ENCODE results near the gene GEMIN7. TPM values are rescaled to one million over a fixed set of nuclear protein-coding genes. Genes with fewer than 3 reads are reported as not detected.

GEMIN7 gene
- total and polyA plus RNA-seq, 2 of the 13 experiments (the other 11 are each of a cell fraction or from before 2014, with no cell fraction given), result 24.1 to 30.6 TPM

DNA sequence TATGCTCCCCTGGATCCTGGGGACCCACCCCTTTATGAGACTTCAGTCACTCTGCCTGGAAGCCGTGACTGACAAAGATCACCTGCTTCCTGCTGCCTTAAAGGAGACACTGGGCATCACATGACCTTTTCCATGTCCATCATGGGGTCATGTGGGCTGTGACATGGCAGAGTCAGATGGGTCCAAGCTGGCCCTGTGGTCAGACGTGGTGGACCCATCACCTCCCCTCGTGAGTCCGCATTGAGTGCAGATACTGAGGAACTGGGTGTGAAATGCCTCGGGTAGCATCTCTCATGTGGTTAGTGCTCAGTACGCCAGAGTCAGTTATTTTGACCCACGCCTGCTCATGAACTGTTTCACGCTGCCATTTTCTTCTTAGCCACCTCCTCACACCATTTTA lies 54.6 kb downstream of the GEMIN7 start:
- in situ Hi-C loops (cut with HindIII; ENCODE audit: extremely low pct_ligation_motif_present, low pct_unique_long_range_greater_than_20kb) (no loop called here), intact Hi-C loops (cut with micrococcal nuclease; ENCODE audit: unreplicated experiment) (no loop called here)
- peaks cover 38% of the 10 kb centered on the region for H3K79me2 ChIP-seq (ENCODE audit: insufficient read depth, low read length)
- FAIRE-seq (no peak), ATAC-seq (no peak), DNase-seq (ENCODE audit: low spot score) (no peak)
- no peak overlapping the region for H3K4me3 ChIP-seq (replicated peaks in 1 of 3; ENCODE audit: insufficient read depth in 1 of 3, low read depth in 2 of 3, low read length in 3 of 3)
- no peak overlapping the region for H3K27ac ChIP-seq (ENCODE audit: extremely low read length, insufficient read depth, low read length)
- H3K27me3 ChIP-seq (ENCODE audit: control insufficient read depth in 1 of 2, insufficient read depth in 2 of 2, low read length in 2 of 2), result no peaks in the 10 kb centered on the region
- ChIA-PET POLR2A (no interaction called here), CTCF (ENCODE audit: low intra/inter-chr PET ratio, low total read pairs) (no interaction called here)
- TF ChIP-seq NR2F2 (IDR thresholded peaks at IDR 0.05; ENCODE audit: borderline replicate concordance, low read depth), result no peak
- no peak for TF ChIP-seq MZF1 (CRISPR knock-in tag; IDR thresholded peaks at IDR 0.05; ENCODE audit: borderline replicate concordance)
- TF ChIP-seq HDAC1 (CRISPR knock-in tag; IDR thresholded peaks at IDR 0.05), result no peak
- TF ChIP-seq, protein P1, sequence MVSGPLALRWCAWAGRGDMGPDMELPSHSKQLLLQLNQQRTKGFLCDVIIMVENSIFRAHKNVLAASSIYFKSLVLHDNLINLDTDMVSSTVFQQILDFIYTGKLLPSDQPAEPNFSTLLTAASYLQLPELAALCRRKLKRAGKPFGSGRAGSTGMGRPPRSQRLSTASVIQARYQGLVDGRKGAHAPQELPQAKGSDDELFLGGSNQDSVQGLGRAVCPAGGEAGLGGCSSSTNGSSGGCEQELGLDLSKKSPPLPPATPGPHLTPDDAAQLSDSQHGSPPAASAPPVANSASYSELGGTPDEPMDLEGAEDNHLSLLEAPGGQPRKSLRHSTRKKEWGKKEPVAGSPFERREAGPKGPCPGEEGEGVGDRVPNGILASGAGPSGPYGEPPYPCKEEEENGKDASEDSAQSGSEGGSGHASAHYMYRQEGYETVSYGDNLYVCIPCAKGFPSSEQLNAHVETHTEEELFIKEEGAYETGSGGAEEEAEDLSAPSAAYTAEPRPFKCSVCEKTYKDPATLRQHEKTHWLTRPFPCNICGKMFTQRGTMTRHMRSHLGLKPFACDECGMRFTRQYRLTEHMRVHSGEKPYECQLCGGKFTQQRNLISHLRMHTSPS (CRISPR knock-in tag; IDR thresholded peaks at IDR 0.05; ENCODE audit: low read depth), result no peak
- TF ChIP-seq, protein P2, sequence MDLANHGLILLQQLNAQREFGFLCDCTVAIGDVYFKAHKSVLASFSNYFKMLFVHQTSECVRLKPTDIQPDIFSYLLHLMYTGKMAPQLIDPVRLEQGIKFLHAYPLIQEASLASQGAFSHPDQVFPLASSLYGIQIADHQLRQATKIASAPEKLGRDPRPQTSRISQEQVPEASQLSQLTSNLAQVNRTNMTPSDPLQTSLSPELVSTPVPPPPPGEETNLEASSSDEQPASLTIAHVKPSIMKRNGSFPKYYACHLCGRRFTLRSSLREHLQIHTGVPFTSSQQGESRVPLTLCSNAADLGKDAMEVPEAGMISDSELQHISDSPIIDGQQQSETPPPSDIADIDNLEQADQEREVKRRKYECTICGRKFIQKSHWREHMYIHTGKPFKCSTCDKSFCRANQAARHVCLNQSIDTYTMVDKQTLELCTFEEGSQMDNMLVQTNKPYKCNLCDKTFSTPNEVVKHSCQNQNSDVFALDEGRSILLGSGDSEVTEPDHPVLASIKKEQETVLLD (CRISPR knock-in tag; IDR thresholded peaks at IDR 0.05; ENCODE audit: low read depth), result no peak
- TF ChIP-seq, protein P3, sequence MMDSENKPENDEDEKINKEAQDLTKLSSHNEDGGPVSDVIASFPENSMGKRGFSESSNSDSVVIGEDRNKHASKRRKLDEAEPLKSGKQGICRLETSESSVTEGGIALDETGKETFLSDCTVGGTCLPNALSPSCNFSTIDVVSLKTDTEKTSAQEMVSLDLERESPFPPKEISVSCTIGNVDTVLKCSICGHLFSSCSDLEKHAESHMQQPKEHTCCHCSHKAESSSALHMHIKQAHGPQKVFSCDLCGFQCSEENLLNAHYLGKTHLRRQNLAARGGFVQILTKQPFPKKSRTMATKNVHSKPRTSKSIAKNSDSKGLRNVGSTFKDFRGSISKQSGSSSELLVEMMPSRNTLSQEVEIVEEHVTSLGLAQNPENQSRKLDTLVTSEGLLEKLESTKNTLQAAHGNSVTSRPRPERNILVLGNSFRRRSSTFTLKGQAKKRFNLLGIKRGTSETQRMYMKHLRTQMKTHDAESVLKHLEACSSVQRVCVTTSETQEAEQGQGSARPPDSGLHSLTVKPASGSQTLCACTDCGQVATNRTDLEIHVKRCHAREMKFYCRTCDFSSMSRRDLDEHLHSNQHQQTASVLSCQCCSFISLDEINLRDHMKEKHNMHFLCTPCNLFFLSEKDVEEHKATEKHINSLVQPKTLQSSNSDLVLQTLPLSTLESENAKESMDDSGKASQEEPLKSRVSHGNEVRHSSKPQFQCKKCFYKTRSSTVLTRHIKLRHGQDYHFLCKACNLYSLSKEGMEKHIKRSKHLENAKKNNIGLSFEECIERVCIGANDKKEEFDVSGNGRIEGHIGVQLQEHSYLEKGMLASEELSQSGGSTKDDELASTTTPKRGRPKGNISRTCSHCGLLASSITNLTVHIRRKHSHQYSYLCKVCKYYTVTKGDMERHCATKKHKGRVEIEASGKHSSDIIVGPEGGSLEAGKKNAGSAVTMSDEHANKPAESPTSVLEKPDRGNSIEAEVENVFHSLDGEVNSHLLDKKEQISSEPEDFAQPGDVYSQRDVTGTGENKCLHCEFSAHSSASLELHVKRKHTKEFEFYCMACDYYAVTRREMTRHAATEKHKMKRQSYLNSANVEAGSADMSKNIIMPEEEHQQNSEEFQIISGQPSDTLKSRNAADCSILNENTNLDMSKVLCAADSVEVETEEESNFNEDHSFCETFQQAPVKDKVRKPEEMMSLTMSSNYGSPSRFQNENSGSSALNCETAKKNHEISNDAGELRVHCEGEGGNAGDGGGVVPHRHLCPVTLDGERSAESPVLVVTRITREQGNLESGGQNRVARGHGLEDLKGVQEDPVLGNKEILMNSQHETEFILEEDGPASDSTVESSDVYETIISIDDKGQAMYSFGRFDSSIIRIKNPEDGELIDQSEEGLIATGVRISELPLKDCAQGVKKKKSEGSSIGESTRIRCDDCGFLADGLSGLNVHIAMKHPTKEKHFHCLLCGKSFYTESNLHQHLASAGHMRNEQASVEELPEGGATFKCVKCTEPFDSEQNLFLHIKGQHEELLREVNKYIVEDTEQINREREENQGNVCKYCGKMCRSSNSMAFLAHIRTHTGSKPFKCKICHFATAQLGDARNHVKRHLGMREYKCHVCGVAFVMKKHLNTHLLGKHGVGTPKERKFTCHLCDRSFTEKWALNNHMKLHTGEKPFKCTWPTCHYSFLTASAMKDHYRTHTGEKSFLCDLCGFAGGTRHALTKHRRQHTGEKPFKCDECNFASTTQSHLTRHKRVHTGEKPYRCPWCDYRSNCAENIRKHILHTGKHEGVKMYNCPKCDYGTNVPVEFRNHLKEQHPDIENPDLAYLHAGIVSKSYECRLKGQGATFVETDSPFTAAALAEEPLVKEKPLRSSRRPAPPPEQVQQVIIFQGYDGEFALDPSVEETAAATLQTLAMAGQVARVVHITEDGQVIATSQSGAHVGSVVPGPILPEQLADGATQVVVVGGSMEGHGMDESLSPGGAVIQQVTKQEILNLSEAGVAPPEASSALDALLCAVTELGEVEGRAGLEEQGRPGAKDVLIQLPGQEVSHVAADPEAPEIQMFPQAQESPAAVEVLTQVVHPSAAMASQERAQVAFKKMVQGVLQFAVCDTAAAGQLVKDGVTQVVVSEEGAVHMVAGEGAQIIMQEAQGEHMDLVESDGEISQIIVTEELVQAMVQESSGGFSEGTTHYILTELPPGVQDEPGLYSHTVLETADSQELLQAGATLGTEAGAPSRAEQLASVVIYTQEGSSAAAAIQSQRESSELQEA (CRISPR knock-in tag; IDR thresholded peaks at IDR 0.05; ENCODE audit: not compliant biosample characterization), result no peak
- TF ChIP-seq, protein P4, sequence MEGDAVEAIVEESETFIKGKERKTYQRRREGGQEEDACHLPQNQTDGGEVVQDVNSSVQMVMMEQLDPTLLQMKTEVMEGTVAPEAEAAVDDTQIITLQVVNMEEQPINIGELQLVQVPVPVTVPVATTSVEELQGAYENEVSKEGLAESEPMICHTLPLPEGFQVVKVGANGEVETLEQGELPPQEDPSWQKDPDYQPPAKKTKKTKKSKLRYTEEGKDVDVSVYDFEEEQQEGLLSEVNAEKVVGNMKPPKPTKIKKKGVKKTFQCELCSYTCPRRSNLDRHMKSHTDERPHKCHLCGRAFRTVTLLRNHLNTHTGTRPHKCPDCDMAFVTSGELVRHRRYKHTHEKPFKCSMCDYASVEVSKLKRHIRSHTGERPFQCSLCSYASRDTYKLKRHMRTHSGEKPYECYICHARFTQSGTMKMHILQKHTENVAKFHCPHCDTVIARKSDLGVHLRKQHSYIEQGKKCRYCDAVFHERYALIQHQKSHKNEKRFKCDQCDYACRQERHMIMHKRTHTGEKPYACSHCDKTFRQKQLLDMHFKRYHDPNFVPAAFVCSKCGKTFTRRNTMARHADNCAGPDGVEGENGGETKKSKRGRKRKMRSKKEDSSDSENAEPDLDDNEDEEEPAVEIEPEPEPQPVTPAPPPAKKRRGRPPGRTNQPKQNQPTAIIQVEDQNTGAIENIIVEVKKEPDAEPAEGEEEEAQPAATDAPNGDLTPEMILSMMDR (CRISPR knock-in tag; IDR thresholded peaks at IDR 0.05), result no peak
- TF ChIP-seq ISX (CRISPR knock-in tag; conservative IDR thresholded peaks at IDR 0.05), result no peak
- no peak for TF ChIP-seq ZNF569 (CRISPR knock-in tag; IDR thresholded peaks at IDR 0.05; ENCODE audit: borderline replicate concordance)
- H3K36me3 ChIP-seq (replicated peaks in 1 of 2; ENCODE audit: control insufficient read depth in 1 of 2, insufficient read depth in 2 of 2, low read length in 2 of 2), result peaks cover 4 to 7% of the 10 kb centered on the region in 2 experiments; a peak in 2 of 5 replicates
- H4K20me1 ChIP-seq (ENCODE audit: insufficient read depth, low read length), result peaks cover 12% of the 10 kb centered on the region; the same call in 1 of the 2 replicates
- H3K4me1 ChIP-seq (ENCODE audit: insufficient read depth, low read length), result peaks cover 56% of the 10 kb centered on the region
- no peak overlapping the region for H2AFZ ChIP-seq (ENCODE audit: low read length)
- 96% methylated on average over 5 of the region's 8 CpGs for WGBS (ENCODE audit: low lambda C conversion rate)
- no peaks in the 10 kb centered on the region for H3K9me3 ChIP-seq (ENCODE audit: low read length)
- no TSS peak for BruUV-seq (replicated peaks)
- no peak overlapping the region for H3K4me2 ChIP-seq (ENCODE audit: low read depth, low read length)
- H3K9ac ChIP-seq (ENCODE audit: insufficient read depth, low read depth, low read length), result no peak overlapping the region
